Measurements from ENCODE around the gene COX17. TPM values are rescaled to one million over a fixed set of nuclear protein-coding genes. Genes with fewer than 3 reads are reported as not detected.

COX17 gene
- total and polyA plus RNA-seq, 10 donors, result 30.4 to 136 (median 43.7) TPM

GRCh38 chr3:119658994-119659393 is 18.2 kb downstream of the COX17 start:
- Histone ChIP-seq H3K27ac (peak overlapping the region in 2 of 8 donors; percentile 54 to 62), H3K4me3 (no peak overlapping the region), H3K27me3 (replicated peaks in 1 of 7) (no peaks in the 10 kb centered on the region), H3K9me3 (no peaks in the 10 kb centered on the region), H3K36me3 (peaks cover 0 to 8% (median 0%) of the 10 kb centered on the region in 6 donors), H3K4me1 (peaks cover 0 to 44% (median 23%) of the 10 kb centered on the region in 6 donors)
- TF ChIP-seq CTCF (IDR thresholded peaks at IDR 0.05 in 8 of 11, conservative IDR thresholded peaks at IDR 0.05 in 3 of 11) (no peak), POLR2AphosphoS5 (IDR thresholded peaks at IDR 0.05) (no peak), POLR2A (IDR thresholded peaks at IDR 0.05) (no peak)
- intact Hi-C loops (cut with DNase I; ENCODE audit: low total_unique reads), result no loop called here
- 87 to 98% (median 95%) methylated on average over 2 of the region's 2 CpGs for WGBS, 5 donors
- no peak for DNase-seq

GRCh38 chr3:119657887-119658702 is 19.1 kb downstream of the COX17 start:
- peak overlapping the region in 4 of 8 donors; percentile 2 to 47 (median 27) for H3K27ac ChIP-seq
- 50 to 62% (median 52%) methylated on average over 4 of the region's 4 CpGs for WGBS, 5 donors
- TF ChIP-seq POLR2A (IDR thresholded peaks at IDR 0.05) (no peak), POLR2AphosphoS5 (IDR thresholded peaks at IDR 0.05) (no peak), CTCF (IDR thresholded peaks at IDR 0.05 in 8 of 11, conservative IDR thresholded peaks at IDR 0.05 in 3 of 11) (no peak)
- H3K36me3 ChIP-seq, result peaks cover 0 to 8% (median 0%) of the 10 kb centered on the region in 6 donors
- intact Hi-C loops (cut with DNase I; ENCODE audit: low total_unique reads), result no loop called here
- H3K4me1 ChIP-seq, result peaks cover 0 to 35% (median 22%) of the 10 kb centered on the region in 6 donors
- no peak for DNase-seq
- no peaks in the 10 kb centered on the region for H3K9me3 ChIP-seq
- no peaks in the 10 kb centered on the region for H3K27me3 ChIP-seq (replicated peaks in 1 of 7)
- H3K4me3 ChIP-seq, result no peak overlapping the region

- intact Hi-C loops (cut with DNase I; ENCODE audit: low total_unique reads), result no loop called here
- no peaks in the 10 kb centered on the region for H3K27me3 ChIP-seq (replicated peaks in 1 of 7)
- H3K4me3 ChIP-seq, result no peak overlapping the region
- no peak for TF ChIP-seq CTCF (IDR thresholded peaks at IDR 0.05 in 8 of 11, conservative IDR thresholded peaks at IDR 0.05 in 3 of 11)
- TF ChIP-seq POLR2AphosphoS5 (IDR thresholded peaks at IDR 0.05), result no peak
- no peak for TF ChIP-seq POLR2A (IDR thresholded peaks at IDR 0.05)
- H3K4me1 ChIP-seq, result peaks cover 0 to 29% (median 23%) of the 10 kb centered on the region in 6 donors
- peak overlapping the region in 1 of 8 donors; percentile 21 for H3K27ac ChIP-seq
- no peaks in the 10 kb centered on the region for H3K9me3 ChIP-seq
- H3K36me3 ChIP-seq, result peaks cover 0 to 8% (median 0%) of the 10 kb centered on the region in 6 donors
- no peak for DNase-seq
- 17 to 27% (median 21%) methylated on average over 2 of the region's 2 CpGs for WGBS, 5 donors
Observed at GRCh38 chr3:119653876-119654275, 23.3 kb downstream of the COX17 start.

GRCh38 chr3:119652306-119653033 is 24.7 kb downstream of the COX17 start:
- Histone ChIP-seq H3K27ac (peak overlapping the region in 3 of 8 donors; percentile 6 to 55 (median 51)), H3K36me3 (peaks cover 0 to 18% (median 0%) of the 10 kb centered on the region in 6 donors), H3K4me1 (peaks cover 0 to 29% (median 16%) of the 10 kb centered on the region in 6 donors), H3K9me3 (no peaks in the 10 kb centered on the region), H3K27me3 (replicated peaks in 1 of 7) (no peaks in the 10 kb centered on the region), H3K4me3 (no peak overlapping the region)
- intact Hi-C loops (cut with DNase I; ENCODE audit: low total_unique reads), result no loop called here
- DNase-seq, result no peak
- 64 to 78% (median 75%) methylated on average over 7 of the region's 7 CpGs for WGBS, 5 donors
- TF ChIP-seq CTCF (IDR thresholded peaks at IDR 0.05 in 8 of 11, conservative IDR thresholded peaks at IDR 0.05 in 3 of 11) (no peak), POLR2A (IDR thresholded peaks at IDR 0.05) (no peak), POLR2AphosphoS5 (IDR thresholded peaks at IDR 0.05) (no peak)

All from spleen (tissue), 11 donors.